CD4-positive, alpha-beta T cell treated with Interleukin-21 for 1 hour (primary cell): ENCODE results near the gene MDH2.
"Not testable (repeated sequence)": the region's sequence is repeated elsewhere in the genome, so short reads cannot be mapped to it uniquely, and the experiment has no call there.

ENCODE experiments used
- DNase-seq: peaks from one replicate; pipeline ENCODE4 v3.0.0-alpha.2; 2020

Gene MDH2

DNA sequence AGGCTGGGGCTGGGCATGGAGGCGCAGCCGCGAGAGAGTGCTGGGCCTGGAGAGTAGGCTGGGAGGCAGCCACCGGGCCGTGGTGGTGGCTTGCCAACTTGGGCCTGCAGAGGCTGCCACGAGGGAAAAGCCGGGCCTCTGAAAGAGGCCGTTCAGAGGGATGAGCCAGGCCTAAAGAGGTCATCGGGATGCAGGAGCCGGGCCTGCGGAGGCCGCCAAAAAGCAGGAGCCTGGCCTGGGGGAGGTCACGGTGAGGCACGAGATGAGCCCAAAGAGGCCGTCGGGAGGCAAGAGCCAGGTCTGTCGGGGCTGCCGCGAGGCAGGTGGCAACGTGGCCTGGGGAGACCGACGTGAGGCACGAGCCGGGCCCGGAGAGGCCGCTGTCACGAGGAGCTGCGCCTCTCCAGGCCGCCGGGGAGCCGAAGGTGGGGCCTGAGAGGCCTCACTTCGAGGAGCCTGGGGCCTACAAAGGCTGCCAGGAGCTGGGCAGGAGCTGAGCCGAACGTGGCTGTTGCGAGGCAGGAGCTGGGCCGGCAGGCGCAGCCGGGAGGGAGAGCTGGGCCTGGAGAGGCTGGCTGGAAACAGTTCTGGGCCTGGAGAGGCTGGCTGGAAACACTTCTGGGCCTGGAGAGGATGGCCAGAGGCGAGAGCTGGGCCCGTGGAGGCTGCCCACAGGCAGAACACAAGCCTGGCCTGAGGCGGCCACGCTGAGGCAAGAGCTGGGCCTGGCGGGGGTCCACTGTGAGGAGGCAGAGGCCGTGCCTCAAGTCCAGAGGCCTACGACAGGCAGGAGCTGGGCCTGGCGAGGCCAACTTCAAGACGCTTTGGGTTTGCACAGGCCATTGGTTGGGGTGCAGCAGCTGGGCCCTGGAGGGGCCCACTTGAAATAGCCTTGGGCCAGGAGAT, 24.6 kb downstream of the MDH2 start:
- DNase-seq, result no peak

GRCh38 chr7:76073335-76073990, 25.6 kb downstream of the MDH2 start:
- DNase-seq, result no peak

DNA sequence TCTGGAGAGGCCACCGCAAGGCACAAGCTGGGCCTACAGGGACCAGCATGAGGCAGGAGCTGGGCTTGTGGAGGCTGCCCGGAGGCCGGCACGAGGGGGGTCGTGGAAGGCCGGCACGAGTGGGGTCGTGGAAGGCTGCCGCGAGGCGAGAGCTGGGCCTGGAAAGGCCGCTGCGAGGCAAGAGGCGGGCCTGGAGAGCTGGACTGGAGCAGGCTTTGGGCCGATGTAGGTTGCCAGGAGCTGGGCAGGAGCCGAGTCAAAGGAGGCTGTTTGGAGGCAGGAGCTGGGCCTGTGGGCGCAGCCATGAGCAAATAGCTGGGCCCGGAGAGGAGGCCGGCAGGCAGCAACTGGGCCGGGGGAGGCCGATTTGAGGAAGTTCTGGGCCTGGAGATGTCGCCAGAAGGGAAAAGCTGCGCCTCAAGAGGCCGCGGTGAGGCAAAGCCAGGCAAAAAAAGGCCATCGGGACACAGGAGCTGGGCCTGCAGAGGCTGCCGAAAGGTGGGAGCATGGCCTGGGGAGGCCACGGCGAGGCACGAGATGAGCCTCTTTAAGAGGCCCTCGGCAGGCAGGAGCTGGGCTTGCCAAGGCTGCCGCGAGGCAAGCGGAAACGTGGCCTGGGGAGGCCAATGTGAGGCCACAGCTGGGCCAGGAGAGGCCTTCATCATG, 26.5 kb downstream of the MDH2 start:
- DNase-seq, result no peak

DNA sequence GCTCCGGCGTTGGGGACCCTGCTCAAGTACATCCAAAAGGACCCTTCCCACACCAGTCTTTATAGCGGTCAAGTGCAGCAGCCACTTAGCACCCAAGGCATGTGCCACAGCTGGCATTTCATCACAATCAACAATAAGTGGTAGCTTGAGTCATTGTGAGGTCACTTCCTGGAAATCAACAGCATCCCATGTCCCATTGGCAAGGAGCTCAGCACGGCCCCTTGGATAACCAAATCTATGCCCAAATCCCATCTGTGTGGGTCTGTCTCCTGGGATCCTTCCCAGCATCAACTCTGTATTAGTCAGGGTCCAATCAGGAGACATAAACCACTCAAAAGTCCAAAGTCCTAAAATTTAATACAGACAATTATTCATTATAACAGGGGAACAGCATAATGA, 27.1 kb downstream of the MDH2 start:
- no peak for DNase-seq

- DNase-seq, result no peak
Observed at GRCh38 chr7:76076995-76077394, 29.1 kb downstream of the MDH2 start.

DNA sequence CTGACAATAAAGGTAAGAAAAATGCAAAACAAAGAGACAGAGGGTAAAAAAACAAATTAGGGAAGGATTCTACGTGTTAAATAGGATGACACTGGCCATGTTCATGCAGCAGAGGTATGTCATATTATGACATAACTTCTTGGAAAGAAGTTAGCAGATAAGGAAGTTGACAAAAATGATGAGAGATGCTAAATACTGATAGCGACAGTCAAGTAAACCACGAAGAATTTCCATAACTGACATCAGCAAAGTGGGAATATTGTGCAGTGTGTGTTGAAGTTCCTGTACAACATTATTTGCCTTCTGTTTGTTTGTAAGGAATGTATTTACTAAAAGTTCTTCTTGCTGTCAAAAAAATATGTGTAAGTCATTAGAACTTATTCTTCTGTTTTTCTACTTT, 29.5 kb downstream of the MDH2 start:
- DNase-seq, result no peak

GRCh38 chr7:76080204-76080603, 32.3 kb downstream of the MDH2 start:
- DNase-seq, result no peak

DNA sequence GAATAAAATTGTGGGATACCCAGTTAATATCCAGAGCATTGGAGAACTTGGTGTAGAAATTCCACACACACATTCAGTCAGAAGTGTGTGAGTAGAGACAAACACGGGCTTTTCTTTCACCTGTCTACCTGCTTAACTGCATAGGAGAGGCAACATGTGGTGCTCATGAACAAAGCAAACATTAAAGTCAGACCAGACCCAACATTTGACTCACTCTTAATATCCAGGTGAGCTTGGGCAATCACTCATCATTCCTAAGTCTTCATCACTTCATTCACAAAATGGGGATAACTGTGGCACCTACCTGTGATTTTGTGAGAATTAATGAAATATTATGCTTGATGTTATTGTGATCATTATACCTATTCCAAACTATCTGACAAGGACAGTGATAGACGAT, 36.2 kb downstream of the MDH2 start:
- not testable (repeated sequence) for DNase-seq

DNA sequence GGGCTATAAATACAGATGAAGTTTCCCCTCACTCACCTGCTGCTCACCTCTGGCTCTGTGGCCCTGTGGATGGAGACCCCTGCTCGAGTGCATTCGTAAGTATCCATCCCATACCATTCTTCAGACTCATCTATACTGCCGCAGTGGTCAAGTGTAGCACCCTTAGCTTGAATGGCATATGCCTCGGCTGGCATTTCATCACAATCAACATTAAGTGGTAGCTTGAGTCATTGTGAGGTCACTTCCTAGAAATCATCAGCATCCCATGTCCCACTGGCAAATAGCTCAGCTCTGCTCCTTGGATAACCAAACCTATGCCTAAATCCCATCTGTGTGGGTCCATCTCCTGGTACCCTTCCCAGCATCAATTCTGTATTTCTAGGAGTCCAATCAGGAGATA, 38.2 kb downstream of the MDH2 start:
- no peak for DNase-seq

GRCh38 chr7:76087362-76087791, 39.5 kb downstream of the MDH2 start:
- DNase-seq, result not testable (repeated sequence)

DNA sequence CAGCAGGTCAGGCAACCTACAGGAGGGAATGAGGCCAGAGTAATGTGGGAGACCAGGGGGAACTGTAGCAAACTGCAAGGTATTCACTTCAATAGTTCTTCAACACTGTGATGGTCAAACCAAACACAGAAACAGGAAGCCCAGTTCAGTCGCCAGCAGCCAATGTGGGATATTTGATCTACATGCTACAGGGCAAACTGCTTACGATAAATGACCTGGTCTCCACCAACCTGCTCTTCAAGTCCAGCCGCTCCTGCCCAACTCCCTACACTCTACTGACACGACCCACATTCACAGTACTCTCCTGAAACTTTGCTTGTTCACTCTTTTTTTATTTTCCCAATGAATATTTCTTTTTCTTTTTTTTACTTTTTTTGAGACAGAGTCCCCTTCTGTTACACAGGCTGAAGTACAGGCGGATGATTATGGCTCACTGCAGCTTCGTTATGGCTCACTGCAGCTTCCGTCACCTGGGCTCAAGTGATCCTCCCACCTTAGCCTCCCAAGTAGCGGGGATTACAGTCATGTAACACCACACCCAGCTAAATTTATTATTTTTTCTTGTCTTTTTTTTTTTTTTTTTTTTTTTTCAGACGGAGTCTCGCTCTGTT, 42.1 kb downstream of the MDH2 start:
- DNase-seq, result no peak

DNA sequence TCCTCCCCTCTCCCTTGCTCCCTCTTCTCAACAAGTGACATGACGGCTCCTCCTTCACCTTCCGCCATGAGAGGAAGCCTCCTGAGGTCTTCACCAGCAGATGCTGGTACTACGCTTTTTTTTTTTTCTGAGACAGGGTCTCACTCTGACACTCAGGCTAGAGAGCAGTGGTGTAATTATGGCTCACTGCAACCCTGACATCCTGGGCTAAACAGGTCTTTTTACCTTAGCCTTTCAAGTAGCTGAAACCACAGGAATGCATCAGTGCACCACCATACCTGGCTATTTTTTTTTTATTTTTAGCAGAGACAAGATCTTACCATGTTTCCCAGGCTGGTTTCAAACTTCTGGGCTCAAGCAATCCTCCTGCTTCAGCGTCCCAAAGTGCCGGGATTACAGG, 43.6 kb downstream of the MDH2 start:
- DNase-seq, result no peak

DNA sequence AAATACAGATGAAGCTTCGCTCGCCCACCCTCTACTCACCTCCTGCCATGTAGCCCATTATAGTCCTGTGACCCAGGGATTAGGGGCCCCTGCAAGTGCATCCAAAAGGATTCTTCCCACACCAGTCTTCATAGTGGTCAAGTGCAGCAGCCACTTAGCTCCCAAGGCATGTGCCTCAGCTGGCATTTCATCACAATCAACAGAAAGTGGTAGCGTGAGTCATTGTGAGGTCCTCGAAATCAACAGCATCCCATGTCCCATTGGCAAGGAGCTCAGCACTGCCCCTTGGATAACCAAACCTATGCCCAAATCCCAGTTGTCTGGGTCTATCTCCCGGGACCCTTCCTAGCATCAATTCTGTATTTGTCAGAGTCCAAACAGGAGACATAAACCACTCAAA, 45.6 kb downstream of the MDH2 start:
- DNase-seq, result not testable (repeated sequence)

GRCh38 chr7:76094326-76094725, 46.4 kb downstream of the MDH2 start:
- not testable (repeated sequence) for DNase-seq

DNA sequence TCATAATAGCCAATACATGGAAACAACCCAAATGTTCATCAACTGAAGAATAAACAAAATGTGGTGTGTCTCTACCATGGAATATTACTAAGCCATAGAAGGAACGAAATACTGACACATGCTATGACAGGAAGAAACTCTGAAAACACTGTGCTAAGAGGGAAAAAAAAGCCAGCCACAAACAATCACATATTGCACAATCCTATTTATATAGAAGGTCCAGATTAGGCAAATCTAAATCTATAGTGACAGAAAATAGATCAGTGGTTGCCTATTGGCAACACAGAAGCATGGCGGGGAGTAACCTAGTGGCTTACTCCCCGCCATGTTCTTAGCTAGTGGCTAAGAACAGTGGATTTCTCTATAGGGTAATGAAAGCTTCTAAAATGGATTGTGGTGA, 48.0 kb downstream of the MDH2 start:
- DNase-seq, result no peak

DNA sequence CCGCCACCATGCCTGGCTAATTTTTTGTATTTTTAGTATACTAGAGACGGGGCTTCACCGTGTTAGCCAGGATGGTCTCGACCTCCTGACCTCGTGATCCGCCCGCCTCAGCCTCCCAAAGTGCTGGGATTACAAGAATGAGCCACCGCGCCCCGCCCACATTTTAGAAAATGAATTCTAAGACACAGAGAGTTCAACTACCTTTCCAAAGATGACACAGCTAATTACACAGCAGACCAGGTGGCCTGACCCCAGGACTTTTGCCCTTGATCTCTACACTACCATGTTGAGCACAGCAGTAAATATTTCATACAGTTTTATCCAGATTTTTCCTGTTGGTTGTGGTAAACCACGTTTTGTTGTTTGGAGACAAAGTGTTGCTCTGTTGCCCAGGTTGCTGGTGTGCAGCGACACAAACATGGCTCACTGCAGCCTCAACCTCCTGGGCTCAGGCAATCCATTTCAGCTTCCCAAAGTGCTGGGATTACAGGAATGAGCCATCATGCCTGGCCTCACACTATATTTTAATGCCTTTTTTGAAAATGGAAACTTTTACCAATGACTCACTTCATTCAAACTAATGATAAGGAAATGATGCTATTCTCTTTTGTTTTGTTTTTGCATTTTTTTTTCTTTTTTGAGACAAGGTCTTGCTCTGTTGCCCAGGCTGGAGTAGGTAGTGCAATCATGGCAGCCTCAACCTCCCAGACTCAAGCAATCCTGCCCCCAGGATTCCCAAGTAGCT, 54.0 kb downstream of the MDH2 start:
- not testable (repeated sequence) for DNase-seq

GRCh38 chr7:76103788-76104187, 55.9 kb downstream of the MDH2 start:
- not testable (repeated sequence) for DNase-seq

DNA sequence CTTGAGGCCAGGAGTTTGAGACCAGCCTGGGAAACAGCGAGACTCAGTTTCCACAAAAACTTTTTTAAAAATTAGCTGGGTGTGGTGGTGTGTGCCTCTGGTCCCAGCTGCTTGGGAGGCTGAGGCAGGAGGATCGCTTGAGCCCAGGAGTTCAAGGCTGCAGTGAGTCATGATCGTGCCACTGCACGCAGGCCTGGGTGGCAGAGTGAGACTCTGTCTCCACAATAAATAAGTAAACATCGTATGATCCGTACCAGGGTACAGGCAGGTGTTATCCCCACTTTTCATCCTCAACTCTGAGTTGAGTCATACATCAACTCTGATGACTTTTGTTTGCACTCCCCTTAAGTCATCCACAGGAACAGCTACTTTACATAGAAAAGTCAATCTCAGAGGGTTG, 58.2 kb downstream of the MDH2 start:
- not testable (repeated sequence) for DNase-seq

- DNase-seq, result no peak
Observed at GRCh38 chr7:76106893-76107292, 59.0 kb downstream of the MDH2 start.

- no peak for DNase-seq
Observed at GRCh38 chr7:76108540-76109233, 60.8 kb downstream of the MDH2 start.

- not testable (repeated sequence) for DNase-seq
Observed at GRCh38 chr7:76113042-76113630, 65.2 kb downstream of the MDH2 start.
